Effector memory CD8-positive, alpha-beta T cell (primary cell): ENCODE measurements around the gene TFR2.

Source experiments
- ATAC-seq: fragments of 150-1000 bp; cut with Tn5 transposase; replicated peaks from 2 replicates; pipeline ENCODE4 v1.10.0; 2021; ENCODE audit warnings: mild to moderate bottlenecking, moderate library complexity
- DNase-seq, 3 experiments: peaks; one replicate each; pipeline ENCODE4 v3.0.0; 2021
- H3K27ac Mint-ChIP-seq, 2 donors: one replicate each; pipeline ENCODE4 v1.8.0; 2022; ENCODE audit warnings: mild to moderate bottlenecking in 2 of 2, mixed read lengths in 2 of 2, moderate library complexity in 2 of 2
- H3K27me3 Mint-ChIP-seq, 2 donors: one replicate each; pipeline ENCODE4 v1.8.0; 2022; ENCODE audit warnings: mixed read lengths in 2 of 2
- H3K36me3 Mint-ChIP-seq: one replicate; pipeline ENCODE4 v1.8.0; 2022; ENCODE audit warnings: mild to moderate bottlenecking, moderate library complexity, mixed read lengths; ENCODE audit not compliant: insufficient read depth
- H3K4me1 Mint-ChIP-seq, 2 donors: one replicate each; pipeline ENCODE4 v1.8.0; 2022; ENCODE audit warnings: low read depth in 2 of 2, mixed read lengths in 2 of 2
- H3K4me3 Mint-ChIP-seq, 2 donors: one replicate each; pipeline ENCODE4 v1.8.0; 2022; ENCODE audit warnings: mild to moderate bottlenecking in 2 of 2, mixed read lengths in 2 of 2, moderate library complexity in 2 of 2
- H3K9me3 Mint-ChIP-seq, 2 donors: one replicate each; pipeline ENCODE4 v1.8.0; 2022; ENCODE audit warnings: mixed read lengths in 2 of 2

TFR2 gene

DNA sequence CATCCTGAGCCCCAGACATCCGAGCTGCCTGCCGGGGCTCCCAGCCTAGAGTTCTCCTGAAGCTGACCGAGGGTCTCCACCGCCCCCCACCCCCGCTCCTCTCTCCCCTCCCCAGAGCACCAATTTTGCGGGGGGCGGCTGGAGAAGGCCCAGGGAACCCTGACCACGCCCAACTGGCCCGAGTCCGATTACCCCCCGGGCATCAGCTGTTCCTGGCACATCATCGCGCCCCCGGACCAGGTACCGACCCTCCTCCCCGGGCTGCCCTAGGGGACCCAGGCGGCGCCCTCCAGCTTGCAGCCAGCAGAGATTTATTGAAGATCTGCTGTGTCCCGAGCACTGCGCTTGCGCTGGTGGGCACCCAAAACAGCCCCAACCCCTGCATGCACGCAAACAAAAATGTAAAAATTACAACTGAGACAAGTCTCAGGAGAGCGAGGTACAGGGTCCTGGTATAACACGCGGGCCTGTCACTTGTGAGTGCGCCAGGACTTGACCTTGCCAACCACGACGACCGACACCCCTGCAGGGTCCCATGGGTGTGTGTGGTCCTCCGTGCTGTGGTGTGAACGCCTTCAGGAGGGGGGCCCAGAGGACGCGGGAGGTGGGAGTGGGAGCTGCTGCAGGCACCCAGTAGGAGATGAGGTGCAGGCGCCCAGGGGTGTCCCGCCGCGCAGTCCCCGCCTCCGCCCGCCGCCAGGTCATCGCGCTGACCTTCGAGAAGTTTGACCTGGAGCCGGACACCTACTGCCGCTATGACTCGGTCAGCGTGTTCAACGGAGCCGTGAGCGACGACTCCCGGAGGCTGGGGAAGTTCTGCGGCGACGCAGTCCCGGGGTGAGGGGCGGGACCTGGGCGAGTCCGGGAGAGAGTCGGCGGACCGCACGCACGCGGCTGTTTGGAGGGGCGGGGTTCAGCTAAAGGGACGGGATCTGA, 36.1 kb downstream of the TFR2 start:
- Mint-ChIP-seq H3K27me3 (no peaks in the 10 kb centered on the region), H3K9me3 (no peaks in the 10 kb centered on the region), H3K36me3 (peaks cover 9% of the 10 kb centered on the region), H3K4me1 (peaks cover 15 to 18% of the 10 kb centered on the region in 2 donors), H3K27ac (peak overlapping the region; percentile 62 to 80), H3K4me3 (peak overlapping the region; percentile 87 to 88)
- peak in 1 of 3 experiments; percentile 22 for DNase-seq
- peak; percentile 15 for ATAC-seq

DNA sequence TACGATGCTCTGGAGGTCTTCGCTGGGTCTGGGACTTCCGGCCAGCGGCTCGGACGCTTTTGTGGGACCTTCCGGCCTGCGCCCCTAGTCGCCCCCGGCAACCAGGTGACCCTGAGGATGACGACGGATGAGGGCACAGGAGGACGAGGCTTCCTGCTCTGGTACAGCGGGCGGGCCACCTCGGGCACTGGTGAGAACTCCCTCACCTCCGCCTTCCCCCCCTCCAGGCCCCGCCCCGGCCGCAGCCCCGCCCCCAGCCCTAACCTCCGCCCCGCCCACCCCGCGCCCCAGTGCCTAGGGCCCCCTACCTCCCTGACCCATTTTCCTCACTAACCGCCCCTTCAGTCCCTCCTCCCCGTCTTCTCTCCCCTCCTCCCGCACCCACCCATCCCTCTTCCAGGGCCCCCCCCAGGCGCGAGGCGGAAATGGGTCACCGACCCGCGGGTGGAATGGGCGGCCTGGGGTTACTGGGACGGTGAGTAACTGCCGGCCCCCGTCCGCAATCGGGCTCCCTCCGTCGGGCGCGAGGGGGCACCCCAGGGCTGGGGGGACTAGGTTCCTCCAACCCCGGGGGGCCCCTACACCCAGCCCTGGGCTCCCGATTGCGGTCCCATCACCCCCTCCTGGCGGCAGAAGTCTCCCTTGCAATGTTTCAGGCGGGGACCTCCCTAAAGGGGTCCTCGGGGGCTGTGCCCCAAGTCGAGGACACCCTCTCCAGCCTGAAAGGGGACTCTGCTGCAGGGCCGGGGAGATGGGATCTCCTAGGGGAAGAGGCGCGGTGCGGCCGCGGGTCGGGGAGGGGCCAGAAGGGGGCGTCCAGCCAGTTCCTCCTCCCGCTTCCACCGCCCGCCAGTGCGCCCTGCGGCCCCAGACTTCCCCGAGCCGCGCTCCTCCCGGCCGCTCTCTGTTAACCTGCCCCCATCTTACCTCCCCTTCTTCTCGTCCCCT, 37.0 kb downstream of the TFR2 start:
- Mint-ChIP-seq H3K4me3 (peak overlapping the region; percentile 87 to 88), H3K36me3 (peaks cover 9% of the 10 kb centered on the region), H3K4me1 (peaks cover 15 to 19% of the 10 kb centered on the region in 2 donors), H3K27me3 (no peaks in the 10 kb centered on the region), H3K27ac (peak overlapping the region; percentile 88 to 92), H3K9me3 (no peaks in the 10 kb centered on the region)
- DNase-seq (peak; percentile 70 to 80 (median 79)), ATAC-seq (peak; percentile 79)

DNA sequence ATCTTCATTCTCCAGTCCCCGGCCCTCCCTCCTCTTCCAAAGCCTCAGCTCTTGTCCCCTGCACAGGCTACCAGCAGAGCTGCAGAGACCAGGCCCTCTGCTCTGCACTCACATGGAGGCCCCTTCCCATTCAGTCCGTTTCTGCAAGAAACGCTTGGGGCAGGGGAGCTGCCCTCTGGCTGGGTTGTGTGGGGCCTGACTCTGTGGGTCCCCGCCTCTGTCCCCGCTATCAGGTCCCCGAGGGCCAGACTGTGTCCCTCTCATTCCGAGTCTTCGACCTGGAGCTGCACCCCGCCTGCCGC, 37.7 kb downstream of the TFR2 start:
- no peaks in the 10 kb centered on the region for H3K27me3 Mint-ChIP-seq
- H3K4me3 Mint-ChIP-seq, result peak overlapping the region; percentile 87 to 88
- DNase-seq, result no peak
- peak overlapping the region; percentile 88 to 92 for H3K27ac Mint-ChIP-seq
- H3K4me1 Mint-ChIP-seq, result peaks cover 15 to 19% of the 10 kb centered on the region in 2 donors
- peak; percentile 3 for ATAC-seq
- H3K36me3 Mint-ChIP-seq, result peaks cover 9% of the 10 kb centered on the region
- no peaks in the 10 kb centered on the region for H3K9me3 Mint-ChIP-seq

DNA sequence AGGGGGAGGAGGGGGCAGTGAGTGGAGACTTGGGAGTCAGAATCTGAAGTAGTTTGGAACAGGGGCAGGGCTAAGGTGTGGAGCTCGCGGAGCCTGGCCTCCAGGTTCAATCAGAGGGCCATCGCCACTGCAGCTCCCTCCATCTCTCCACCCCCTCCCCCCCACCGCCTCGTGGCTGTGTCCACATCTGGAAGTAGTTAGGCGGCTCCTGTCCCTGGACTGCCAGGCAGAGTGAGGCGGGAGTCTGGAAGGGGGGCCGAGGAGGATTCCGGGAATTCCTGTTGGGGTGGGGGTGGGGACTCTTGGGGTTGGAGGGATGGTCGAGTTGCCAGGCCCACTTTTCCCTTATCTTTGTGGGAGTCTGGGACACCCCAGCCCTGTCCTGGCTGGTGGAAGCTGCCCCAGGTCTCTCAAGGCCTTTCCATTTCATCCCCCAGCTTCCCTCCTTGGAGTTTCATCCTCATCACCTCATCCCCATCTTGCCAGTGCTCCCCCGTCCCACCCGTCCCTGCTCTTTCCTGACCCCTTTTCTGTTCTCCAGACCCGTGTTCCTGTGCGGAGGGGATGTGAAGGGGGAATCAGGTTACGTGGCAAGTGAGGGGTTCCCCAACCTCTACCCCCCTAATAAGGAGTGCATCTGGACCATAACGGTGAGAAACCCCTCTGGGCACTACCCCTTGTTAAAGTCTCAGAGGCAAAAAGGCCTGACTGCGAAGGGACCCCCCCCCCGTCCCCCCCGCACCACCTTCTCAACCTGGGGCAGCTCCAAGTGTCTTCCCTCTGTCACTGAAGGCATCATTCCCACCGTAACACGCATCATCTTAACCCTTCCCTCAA, 38.2 kb downstream of the TFR2 start:
- H3K4me1 Mint-ChIP-seq, result peaks cover 15 to 19% of the 10 kb centered on the region in 2 donors
- DNase-seq (no peak), ATAC-seq (no peak)
- peaks cover 9% of the 10 kb centered on the region for H3K36me3 Mint-ChIP-seq
- no peaks in the 10 kb centered on the region for H3K9me3 Mint-ChIP-seq
- H3K27ac Mint-ChIP-seq, result peak overlapping the region; percentile 88 to 92
- H3K4me3 Mint-ChIP-seq, result peak overlapping the region; percentile 87 to 88
- no peaks in the 10 kb centered on the region for H3K27me3 Mint-ChIP-seq

DNA sequence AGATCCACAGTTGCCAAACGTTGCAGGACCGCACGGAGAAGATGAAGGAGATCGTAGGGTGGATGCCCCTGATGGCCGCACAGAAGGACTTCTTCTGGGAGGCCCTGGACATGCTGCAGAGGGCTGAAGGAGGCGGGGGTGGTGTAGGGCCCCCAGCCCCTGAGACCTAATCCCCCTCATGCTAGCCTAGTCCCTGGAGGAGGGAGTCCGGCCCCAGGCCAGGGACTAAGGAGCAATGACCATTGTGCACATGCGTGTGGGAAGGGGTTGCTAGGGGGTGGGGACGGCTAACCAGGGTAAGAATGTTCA, 40.7 kb downstream of the TFR2 start:
- DNase-seq (no peak), ATAC-seq (no peak)
- H3K36me3 Mint-ChIP-seq, result peaks cover 9% of the 10 kb centered on the region
- no peaks in the 10 kb centered on the region for H3K9me3 Mint-ChIP-seq
- no peak overlapping the region for H3K27ac Mint-ChIP-seq
- no peaks in the 10 kb centered on the region for H3K27me3 Mint-ChIP-seq
- no peak overlapping the region for H3K4me3 Mint-ChIP-seq
- peaks cover 15 to 18% of the 10 kb centered on the region in 2 donors for H3K4me1 Mint-ChIP-seq

DNA sequence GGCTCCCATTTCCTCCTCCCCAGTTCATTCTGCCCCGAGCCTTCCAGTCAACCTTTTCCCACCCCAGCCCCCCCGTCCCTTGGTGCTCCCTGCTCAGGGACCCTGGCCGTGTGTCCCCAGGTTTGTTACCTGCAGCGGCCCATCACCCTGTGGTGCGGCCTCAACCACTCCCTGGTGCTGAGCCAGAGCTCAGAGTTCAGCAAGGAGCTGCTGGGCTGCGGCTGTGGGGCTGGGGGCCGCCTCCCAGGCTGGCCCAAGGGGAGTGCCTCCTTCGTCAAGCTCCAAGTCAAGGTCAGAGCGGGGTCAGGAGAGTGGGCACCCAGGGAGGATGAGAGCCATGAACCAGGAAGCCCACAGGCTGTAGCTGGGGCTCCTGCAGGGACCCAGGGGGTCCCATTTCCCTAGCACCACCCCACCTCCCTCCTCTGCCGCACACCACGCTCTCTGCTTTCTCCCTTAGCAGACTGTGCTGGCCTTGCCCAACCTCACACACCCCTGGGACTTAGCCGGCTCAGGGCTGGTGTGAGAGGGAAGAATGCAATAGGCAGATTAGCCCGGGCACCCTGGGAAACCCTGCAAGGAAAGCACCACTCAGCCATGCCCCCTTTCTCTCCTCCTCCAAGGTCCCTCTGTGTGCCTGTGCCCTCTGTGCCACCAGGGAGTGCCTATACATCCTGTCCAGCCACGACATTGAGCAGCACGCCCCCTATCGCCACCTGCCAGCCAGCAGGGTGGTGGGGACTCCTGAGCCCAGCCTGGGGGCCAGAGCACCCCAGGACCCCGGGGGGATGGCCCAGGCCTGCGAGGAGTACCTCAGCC, 41.2 kb downstream of the TFR2 start:
- peaks cover 9 to 12% of the 10 kb centered on the region in 2 donors for H3K4me1 Mint-ChIP-seq
- H3K4me3 Mint-ChIP-seq, result no peak overlapping the region
- no peak for ATAC-seq
- DNase-seq, result no peak
- H3K27me3 Mint-ChIP-seq, result no peaks in the 10 kb centered on the region
- peaks cover 6% of the 10 kb centered on the region for H3K36me3 Mint-ChIP-seq
- no peak overlapping the region for H3K27ac Mint-ChIP-seq
- no peaks in the 10 kb centered on the region for H3K9me3 Mint-ChIP-seq

DNA sequence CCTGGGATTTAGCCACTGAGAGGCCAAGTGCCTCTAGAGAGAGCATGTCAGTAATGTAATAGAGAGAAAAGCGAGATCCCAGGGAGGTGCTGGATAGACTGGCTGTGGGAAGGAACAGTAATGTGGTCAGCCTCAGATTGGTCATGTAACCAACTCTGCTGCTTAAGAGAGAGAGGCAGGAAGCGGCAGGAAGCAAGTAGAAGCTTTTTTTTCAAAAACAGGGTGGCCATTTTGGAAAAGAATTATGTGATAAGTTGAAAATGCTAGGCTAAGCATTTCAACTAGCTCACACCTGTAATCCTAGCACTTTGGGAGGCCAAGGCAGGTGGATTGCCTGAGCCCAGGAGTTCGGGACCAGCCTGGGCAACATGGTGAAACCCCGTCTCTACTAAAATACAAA, 42.9 kb downstream of the TFR2 start:
- ATAC-seq, result no peak
- no peak overlapping the region for H3K4me3 Mint-ChIP-seq
- H3K27ac Mint-ChIP-seq, result no peak overlapping the region
- H3K4me1 Mint-ChIP-seq, result peaks cover 0 to 2% of the 10 kb centered on the region in 2 donors
- no peaks in the 10 kb centered on the region for H3K27me3 Mint-ChIP-seq
- peaks cover 3% of the 10 kb centered on the region for H3K36me3 Mint-ChIP-seq
- DNase-seq, result no peak
- no peaks in the 10 kb centered on the region for H3K9me3 Mint-ChIP-seq

DNA sequence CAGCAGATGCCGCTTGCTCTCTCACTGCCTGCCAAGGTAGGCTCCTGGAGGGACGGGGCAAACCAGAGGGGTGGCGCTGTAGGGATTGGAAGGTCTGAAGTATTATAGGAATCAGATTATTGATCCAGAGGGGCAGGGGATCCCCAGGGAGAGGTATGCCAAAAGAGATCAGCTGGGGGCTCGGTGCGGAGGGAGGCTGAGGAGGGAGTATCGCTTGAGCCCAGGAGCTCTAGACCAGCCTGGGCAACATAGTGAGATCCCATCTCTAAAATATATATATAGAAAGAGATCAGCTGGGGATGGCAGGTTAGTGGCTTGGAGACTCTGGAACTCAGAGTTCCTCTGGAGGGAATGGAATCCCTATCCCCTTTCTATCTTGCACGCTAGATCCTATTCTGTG, 46.2 kb downstream of the TFR2 start:
- Mint-ChIP-seq H3K27ac (peak overlapping the region in 1 of 2 donors; percentile 33), H3K36me3 (no peaks in the 10 kb centered on the region), H3K9me3 (no peaks in the 10 kb centered on the region), H3K27me3 (peaks cover 17 to 22% of the 10 kb centered on the region in 2 donors), H3K4me1 (no peaks in the 10 kb centered on the region), H3K4me3 (no peak overlapping the region)
- DNase-seq (no peak), ATAC-seq (no peak)

DNA sequence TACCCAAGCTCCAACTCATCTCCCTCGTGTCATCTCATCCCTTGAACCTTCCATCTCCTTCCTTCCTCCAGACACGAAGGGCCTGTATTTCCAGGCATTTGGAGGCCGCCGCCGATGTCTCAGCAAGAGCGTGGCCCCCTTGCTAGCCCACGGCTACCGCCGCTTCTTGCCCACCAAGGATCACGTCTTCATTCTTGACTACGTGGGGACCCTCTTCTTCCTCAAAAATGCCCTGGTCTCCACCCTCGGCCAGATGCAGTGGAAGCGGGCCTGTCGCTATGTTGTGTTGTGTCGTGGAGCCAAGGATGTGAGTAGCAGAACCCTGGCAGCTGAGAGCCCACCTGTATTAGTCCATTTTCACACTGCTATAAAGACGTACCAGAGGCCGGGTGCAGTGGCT, 49.8 kb downstream of the TFR2 start:
- ATAC-seq, result no peak

DNA sequence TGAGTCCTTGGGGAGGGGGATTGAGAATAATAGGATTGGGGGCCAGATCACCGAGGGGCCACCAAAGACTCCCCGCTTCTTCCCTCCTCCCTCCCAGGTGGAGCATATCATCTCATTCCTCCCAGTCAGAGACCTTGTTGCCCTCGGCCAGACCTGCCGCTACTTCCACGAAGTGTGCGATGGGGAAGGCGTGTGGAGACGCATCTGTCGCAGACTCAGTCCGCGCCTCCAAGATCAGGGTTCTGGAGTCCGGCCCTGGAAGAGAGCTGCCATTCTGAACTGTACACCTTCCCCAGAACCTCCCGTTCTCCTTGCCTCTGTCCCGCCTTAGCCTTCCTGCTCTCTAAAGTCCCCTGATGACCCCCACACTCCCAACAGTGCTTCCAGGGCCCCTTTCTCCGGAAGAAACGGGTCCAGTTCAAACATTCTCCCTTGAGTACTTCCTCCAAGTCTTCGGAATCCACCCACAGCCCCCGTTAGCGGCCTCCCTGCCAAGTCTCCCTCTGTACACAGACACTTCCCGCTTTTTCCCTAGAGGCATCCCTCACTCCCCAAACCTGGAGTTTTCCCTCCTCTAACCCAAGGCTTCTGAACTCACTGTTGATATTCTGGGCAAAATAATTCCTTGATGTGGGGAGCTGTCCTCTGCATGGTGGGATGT, 51.1 kb downstream of the TFR2 start:
- H3K4me1 Mint-ChIP-seq, result peaks cover 3 to 6% of the 10 kb centered on the region in 2 donors
- peaks cover 22 to 27% of the 10 kb centered on the region in 2 donors for H3K27me3 Mint-ChIP-seq
- H3K27ac Mint-ChIP-seq, result no peak overlapping the region
- no peak for DNase-seq
- no peak for ATAC-seq
- no peaks in the 10 kb centered on the region for H3K9me3 Mint-ChIP-seq
- no peak overlapping the region for H3K4me3 Mint-ChIP-seq
- H3K36me3 Mint-ChIP-seq, result peaks cover 13% of the 10 kb centered on the region

More for the DNA sequence above, 49.8 kb downstream of the TFR2 start:
- peaks cover 0 to under 1% of the 10 kb centered on the region in 2 donors for H3K4me1 Mint-ChIP-seq
- no peak overlapping the region for H3K27ac Mint-ChIP-seq
- H3K36me3 Mint-ChIP-seq, result no peaks in the 10 kb centered on the region
- peaks cover 22 to 27% of the 10 kb centered on the region in 2 donors for H3K27me3 Mint-ChIP-seq
- no peak overlapping the region for H3K4me3 Mint-ChIP-seq
- no peaks in the 10 kb centered on the region for H3K9me3 Mint-ChIP-seq
- DNase-seq, result no peak

DNA sequence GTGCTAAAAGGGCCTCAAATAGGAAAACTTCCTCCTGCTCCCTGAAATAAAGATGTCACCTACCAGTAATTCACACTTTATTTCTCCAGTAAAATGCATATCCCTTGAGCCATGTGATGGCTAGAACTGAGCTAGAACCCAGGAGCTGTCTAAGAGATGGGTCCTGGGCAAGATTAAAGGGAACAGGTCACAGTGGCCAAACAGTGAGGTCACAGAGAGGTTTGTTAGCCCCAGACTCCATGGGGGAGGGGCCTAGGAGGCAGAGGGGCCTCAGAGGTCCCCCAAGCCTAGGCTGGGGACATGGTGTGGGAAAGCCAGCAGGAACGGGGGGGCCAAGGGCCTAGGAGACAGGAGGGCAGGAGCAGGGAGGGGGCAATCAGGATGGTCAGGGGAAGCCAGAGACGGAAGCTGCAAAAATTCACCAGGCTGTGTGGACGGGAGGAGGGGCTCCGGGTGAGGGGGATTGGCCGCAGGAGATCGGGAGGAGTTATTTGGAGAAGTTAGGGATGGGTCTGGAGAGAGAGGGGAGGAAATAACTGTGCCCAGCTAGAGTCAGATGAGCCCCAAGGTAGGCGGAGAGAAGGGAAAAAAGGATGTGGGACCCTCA, 51.9 kb downstream of the TFR2 start:
- ATAC-seq (no peak), DNase-seq (no peak)
- peaks cover 18% of the 10 kb centered on the region for H3K36me3 Mint-ChIP-seq
- no peaks in the 10 kb centered on the region for H3K9me3 Mint-ChIP-seq
- no peak overlapping the region for H3K4me3 Mint-ChIP-seq
- no peak overlapping the region for H3K27ac Mint-ChIP-seq
- peaks cover 22 to 27% of the 10 kb centered on the region in 2 donors for H3K27me3 Mint-ChIP-seq
- peaks cover 11 to 14% of the 10 kb centered on the region in 2 donors for H3K4me1 Mint-ChIP-seq

DNA sequence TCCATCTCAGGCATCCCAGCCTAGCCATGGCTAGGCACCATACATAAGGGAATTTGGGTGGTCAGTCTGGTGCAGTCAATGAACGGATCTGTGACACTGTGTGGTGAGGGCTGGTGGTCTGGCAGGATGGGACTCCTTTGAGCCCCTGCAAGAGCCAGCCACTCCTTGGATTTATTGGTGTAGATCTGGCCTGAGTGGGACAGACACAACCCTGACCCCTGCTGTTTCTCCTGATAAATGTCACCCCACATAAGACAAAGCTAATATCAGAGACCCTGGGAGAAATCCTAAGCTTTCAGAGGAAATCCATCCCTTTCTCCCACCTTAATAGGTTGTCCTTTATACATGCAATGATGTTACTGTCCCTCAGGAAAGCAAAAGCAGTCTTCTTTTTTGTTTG, 52.9 kb downstream of the TFR2 start:
- Mint-ChIP-seq H3K4me3 (peak overlapping the region in 1 of 2 donors; percentile 98), H3K9me3 (no peaks in the 10 kb centered on the region), H3K4me1 (peaks cover 21 to 22% of the 10 kb centered on the region in 2 donors), H3K27ac (no peak overlapping the region), H3K36me3 (peaks cover 24% of the 10 kb centered on the region), H3K27me3 (peaks cover 22 to 27% of the 10 kb centered on the region in 2 donors)
- DNase-seq (no peak), ATAC-seq (no peak)
